Measurements from ENCODE around the gene SPDYA.
A peak's percentile ranks its signal among the peaks of the same experiment; 100 is the strongest.

Gene SPDYA

DNA sequence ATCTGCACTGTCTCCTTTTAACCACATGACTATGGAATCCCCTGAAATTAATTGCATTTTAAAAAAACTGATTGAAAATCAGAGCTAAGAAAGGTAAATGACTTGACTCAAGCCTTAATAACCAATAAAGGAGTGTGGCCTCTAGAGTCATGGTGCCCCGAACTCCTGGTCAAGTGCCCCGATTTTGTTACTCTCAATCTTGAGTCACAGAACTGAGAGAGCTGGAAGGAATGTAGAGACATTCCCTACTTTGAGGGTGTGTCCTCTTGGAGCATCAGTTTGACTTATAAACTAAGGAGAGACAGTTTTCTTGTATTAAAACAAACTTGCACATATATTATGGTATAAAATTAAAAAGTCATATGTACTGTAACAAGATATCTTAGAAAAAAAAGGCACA lies 86.3 kb downstream of the SPDYA start:
- Histone ChIP-seq H3K4me3 (replicated peaks; ENCODE audit: low read depth, low read length) (peak overlapping the region; percentile 99), H3K36me3 (ENCODE audit: control insufficient read depth, insufficient read depth, low read length) (no peaks in the 10 kb centered on the region), H3K27me3 (replicated peaks; ENCODE audit: control insufficient read depth, insufficient read depth, low read length) (no peaks in the 10 kb centered on the region)
- DNase-seq (ENCODE audit: extremely low read depth, insufficient read length): no peak
- TF ChIP-seq, protein P1, sequence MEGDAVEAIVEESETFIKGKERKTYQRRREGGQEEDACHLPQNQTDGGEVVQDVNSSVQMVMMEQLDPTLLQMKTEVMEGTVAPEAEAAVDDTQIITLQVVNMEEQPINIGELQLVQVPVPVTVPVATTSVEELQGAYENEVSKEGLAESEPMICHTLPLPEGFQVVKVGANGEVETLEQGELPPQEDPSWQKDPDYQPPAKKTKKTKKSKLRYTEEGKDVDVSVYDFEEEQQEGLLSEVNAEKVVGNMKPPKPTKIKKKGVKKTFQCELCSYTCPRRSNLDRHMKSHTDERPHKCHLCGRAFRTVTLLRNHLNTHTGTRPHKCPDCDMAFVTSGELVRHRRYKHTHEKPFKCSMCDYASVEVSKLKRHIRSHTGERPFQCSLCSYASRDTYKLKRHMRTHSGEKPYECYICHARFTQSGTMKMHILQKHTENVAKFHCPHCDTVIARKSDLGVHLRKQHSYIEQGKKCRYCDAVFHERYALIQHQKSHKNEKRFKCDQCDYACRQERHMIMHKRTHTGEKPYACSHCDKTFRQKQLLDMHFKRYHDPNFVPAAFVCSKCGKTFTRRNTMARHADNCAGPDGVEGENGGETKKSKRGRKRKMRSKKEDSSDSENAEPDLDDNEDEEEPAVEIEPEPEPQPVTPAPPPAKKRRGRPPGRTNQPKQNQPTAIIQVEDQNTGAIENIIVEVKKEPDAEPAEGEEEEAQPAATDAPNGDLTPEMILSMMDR (IDR thresholded peaks at IDR 0.05; ENCODE audit: insufficient read depth, low read length, poor library complexity, severe bottlenecking): no peak

DNA sequence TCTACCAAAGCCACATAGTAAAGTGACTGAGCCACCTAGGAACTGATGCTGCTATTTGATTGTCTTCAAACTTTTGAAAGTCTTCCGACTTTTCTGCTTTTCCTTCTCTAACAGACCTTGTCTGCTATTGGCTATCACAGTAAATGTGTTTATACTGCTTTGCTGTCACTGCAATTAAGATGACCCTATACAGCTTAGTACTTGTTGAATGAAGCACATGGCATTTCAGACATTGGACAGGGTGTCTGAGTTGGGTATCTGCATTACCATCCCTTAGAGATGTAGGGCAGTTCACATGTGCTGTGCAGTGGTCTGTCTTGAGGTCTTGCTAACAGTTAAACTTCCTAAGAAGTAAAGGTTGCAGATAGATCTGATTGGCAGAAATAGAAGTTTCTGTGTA lies 87.4 kb downstream of the SPDYA start:
- Histone ChIP-seq H3K4me3 (replicated peaks; ENCODE audit: low read depth, low read length) (peak overlapping the region; percentile 21), H3K36me3 (ENCODE audit: control insufficient read depth, insufficient read depth, low read length) (peaks cover 3% of the 10 kb centered on the region), H3K27me3 (replicated peaks; ENCODE audit: control insufficient read depth, insufficient read depth, low read length) (no peaks in the 10 kb centered on the region)
- TF ChIP-seq, protein P1 (IDR thresholded peaks at IDR 0.05; ENCODE audit: insufficient read depth, low read length, poor library complexity, severe bottlenecking): no peak
- no peak for DNase-seq (ENCODE audit: extremely low read depth, insufficient read length)
